T-helper 2 cell treated with Interferon-gamma antibody and Interleukin-4, amounts not matched to agents 5 μg/mL and 100 μg/mL, for 36 hours (primary cell): ENCODE data around the gene SCGB1C2.
"Not testable (repeated sequence)": the region's sequence is repeated elsewhere in the genome, so short reads cannot be mapped to it uniquely, and the experiment has no call there.

Experiments
- DNase-seq: peaks from one replicate; pipeline ENCODE4 v3.0.0; 2021; ENCODE audit warnings: low spot score
- H3K27ac Mint-ChIP-seq: one replicate; pipeline ENCODE4 v1.8.0; 2021; ENCODE audit warnings: mild to moderate bottlenecking, mixed read lengths
- H3K27me3 Mint-ChIP-seq: one replicate; pipeline ENCODE4 v1.8.0; 2021; ENCODE audit warnings: low read depth, mixed read lengths
- H3K36me3 Mint-ChIP-seq: one replicate; pipeline ENCODE4 v1.8.0; 2021; ENCODE audit warnings: low read depth, mixed read lengths
- H3K4me1 Mint-ChIP-seq: one replicate; pipeline ENCODE4 v1.8.0; 2021; ENCODE audit warnings: low read depth, mixed read lengths
- H3K4me3 Mint-ChIP-seq: one replicate; pipeline ENCODE4 v1.8.0; 2022; ENCODE audit warnings: mild to moderate bottlenecking, moderate library complexity, mixed read lengths
- H3K9me3 Mint-ChIP-seq: one replicate; pipeline ENCODE4 v1.8.0; 2021; ENCODE audit warnings: mixed read lengths

The SCGB1C2 gene

GRCh38 chr17:137166-137807 lies at the start of gene SCGB1C2:
SCGB1C2 (plus strand) TSS chr17:137569; CDS start chr17:137591, 22 bp downstream.
- not testable (repeated sequence) for H3K4me1 Mint-ChIP-seq, H3K36me3 Mint-ChIP-seq, H3K9me3 Mint-ChIP-seq, H3K27me3 Mint-ChIP-seq, DNase-seq
- peak within 1 kb of the TSS; percentile 32 for H3K4me3 Mint-ChIP-seq
- H3K27ac Mint-ChIP-seq, result peak within 1 kb of the TSS; percentile 70

GRCh38 chr17:113111-113510 lies 24.3 kb upstream of the SCGB1C2 start:
- not testable (repeated sequence) for H3K4me3 Mint-ChIP-seq

GRCh38 chr17:118339-118917 lies 18.9 kb upstream of the SCGB1C2 start:
- not testable (repeated sequence) for H3K9me3 Mint-ChIP-seq, H3K27ac Mint-ChIP-seq, DNase-seq, H3K4me3 Mint-ChIP-seq, H3K27me3 Mint-ChIP-seq, H3K36me3 Mint-ChIP-seq, H3K4me1 Mint-ChIP-seq

More at GRCh38 chr17:113111-113510, 24.3 kb upstream of the SCGB1C2 start:
- not testable (repeated sequence) for H3K27ac Mint-ChIP-seq, H3K9me3 Mint-ChIP-seq, H3K27me3 Mint-ChIP-seq, DNase-seq, H3K4me1 Mint-ChIP-seq, H3K36me3 Mint-ChIP-seq

GRCh38 chr17:133932-134331 lies 3.4 kb upstream of the SCGB1C2 start:
- not testable (repeated sequence) for H3K27me3 Mint-ChIP-seq, H3K36me3 Mint-ChIP-seq, H3K4me3 Mint-ChIP-seq, H3K27ac Mint-ChIP-seq, H3K9me3 Mint-ChIP-seq, H3K4me1 Mint-ChIP-seq
- peak; percentile 2 for DNase-seq

- H3K4me1 Mint-ChIP-seq, H3K9me3 Mint-ChIP-seq, H3K27me3 Mint-ChIP-seq, H3K27ac Mint-ChIP-seq, H3K36me3 Mint-ChIP-seq, H3K4me3 Mint-ChIP-seq: not testable (repeated sequence)
- DNase-seq, result peak; percentile 46
Observed at GRCh38 chr17:134332-134785, 3.0 kb upstream of the SCGB1C2 start.

- not testable (repeated sequence) for H3K36me3 Mint-ChIP-seq, H3K4me1 Mint-ChIP-seq, H3K27me3 Mint-ChIP-seq, DNase-seq, H3K4me3 Mint-ChIP-seq, H3K27ac Mint-ChIP-seq, H3K9me3 Mint-ChIP-seq
Observed at GRCh38 chr17:135022-135421, 2.3 kb upstream of the SCGB1C2 start.

- DNase-seq, H3K27ac Mint-ChIP-seq, H3K36me3 Mint-ChIP-seq, H3K4me1 Mint-ChIP-seq, H3K4me3 Mint-ChIP-seq, H3K9me3 Mint-ChIP-seq, H3K27me3 Mint-ChIP-seq: not testable (repeated sequence)
Observed at GRCh38 chr17:135895-136294, 1.5 kb upstream of the SCGB1C2 start.

- H3K4me3 Mint-ChIP-seq, result peak overlapping the region; percentile 32
- H3K36me3 Mint-ChIP-seq, H3K9me3 Mint-ChIP-seq, H3K27me3 Mint-ChIP-seq, H3K4me1 Mint-ChIP-seq: not testable (repeated sequence)
- DNase-seq, result peak; percentile 57
- peak overlapping the region; percentile 70 for H3K27ac Mint-ChIP-seq
Observed at GRCh38 chr17:136531-136930, 838 bp upstream of the SCGB1C2 start.

GRCh38 chr17:139401-140205 lies 2.2 kb downstream of the SCGB1C2 start:
- H3K9me3 Mint-ChIP-seq, H3K36me3 Mint-ChIP-seq, H3K4me1 Mint-ChIP-seq, H3K27ac Mint-ChIP-seq, H3K27me3 Mint-ChIP-seq, H3K4me3 Mint-ChIP-seq: not testable (repeated sequence)
- DNase-seq, result peak; percentile 2

GRCh38 chr17:142102-142661 lies 4.8 kb downstream of the SCGB1C2 start:
- Mint-ChIP-seq H3K4me1 (no peaks in the 10 kb centered on the region), H3K27me3 (peaks cover 3% of the 10 kb centered on the region), H3K9me3 (no peaks in the 10 kb centered on the region), H3K27ac (no peak overlapping the region), H3K36me3 (no peaks in the 10 kb centered on the region), H3K4me3 (no peak overlapping the region)
- DNase-seq, result peak; percentile 12

GRCh38 chr17:142876-143784 lies 5.8 kb downstream of the SCGB1C2 start:
- peak; percentile 3 for DNase-seq
- Mint-ChIP-seq H3K36me3 (no peaks in the 10 kb centered on the region), H3K4me3 (no peak overlapping the region), H3K4me1 (no peaks in the 10 kb centered on the region), H3K27me3 (peaks cover 3% of the 10 kb centered on the region), H3K9me3 (no peaks in the 10 kb centered on the region), H3K27ac (no peak overlapping the region)

- DNase-seq, result peak; percentile 79
- H3K27ac Mint-ChIP-seq, result no peak overlapping the region
- no peaks in the 10 kb centered on the region for H3K9me3 Mint-ChIP-seq
- peaks cover 3% of the 10 kb centered on the region for H3K27me3 Mint-ChIP-seq
- no peaks in the 10 kb centered on the region for H3K36me3 Mint-ChIP-seq
- H3K4me1 Mint-ChIP-seq, result no peaks in the 10 kb centered on the region
- no peak overlapping the region for H3K4me3 Mint-ChIP-seq
Observed at GRCh38 chr17:143785-144281, 6.5 kb downstream of the SCGB1C2 start.

- Mint-ChIP-seq H3K4me3 (no peak overlapping the region), H3K9me3 (no peaks in the 10 kb centered on the region), H3K36me3 (no peaks in the 10 kb centered on the region), H3K4me1 (no peaks in the 10 kb centered on the region), H3K27ac (no peak overlapping the region), H3K27me3 (no peaks in the 10 kb centered on the region)
- no peak for DNase-seq
Observed at GRCh38 chr17:144936-145670, 7.7 kb downstream of the SCGB1C2 start.
